IMR-90 (cell line): ENCODE results near the gene SMAD4. TPM values are rescaled to one million over a fixed set of nuclear protein-coding genes. Genes with fewer than 3 reads are reported as not detected.

Experiments used
- ATAC-seq: fragments of 200-7000 bp; cut with Tn5 transposase; 2 replicates; pipeline ENCODE4 v1.9.1; 2020; ENCODE audit warnings: low read depth, mild to moderate bottlenecking, moderate library complexity
- BruUV-seq: library from RNA; stranded (reverse); fragments of 400-500 nt; replicated peaks from 2 replicates; lab custom pipeline; 2021; lab: Mats Ljungman, UMichigan
- CTCF ChIA-PET: fragments of 300-600 bp; formaldehyde crosslinking; extraction: SDS; loops from one replicate; lab custom pipeline; 2021; ENCODE audit warnings: antibody characterized with exemption; lab: Yijun Ruan, JAX
- POLR2A ChIA-PET: fragments of 300-600 bp; sonication (Branson Sonifier 250); formaldehyde crosslinking; loops from one replicate; lab custom pipeline; 2022; ENCODE audit warnings: antibody characterized with exemption; ENCODE audit not compliant: unreplicated experiment; lab: Charles Lee
- DNase-seq: peaks from one replicate; pipeline ENCODE4 v3.0.0; 2013
- H2AFZ ChIP-seq: replicated peaks from 2 replicates; pipeline ENCODE3; 2013; ENCODE audit warnings: low read length, mild to moderate bottlenecking; ENCODE audit not compliant: poor library complexity
- H2AK5ac ChIP-seq: 2 replicates; pipeline ENCODE4 v1.6.1; 2013; ENCODE audit warnings: low read depth, low read length, inconsistent platforms
- H2AK9ac ChIP-seq: replicated peaks from 2 replicates; pipeline ENCODE3; 2013; ENCODE audit warnings: mild to moderate bottlenecking, low read depth, low read length, moderate library complexity; ENCODE audit not compliant: poor library complexity
- H2BK120ac ChIP-seq: 2 replicates; pipeline ENCODE4 v1.6.1; 2013; ENCODE audit warnings: low read depth, low read length, inconsistent platforms
- H2BK15ac ChIP-seq: 3 replicates; pipeline ENCODE4 v1.6.1; 2013; ENCODE audit warnings: low read depth, low read length, inconsistent platforms
- H2BK20ac ChIP-seq: 2 replicates; pipeline ENCODE4 v1.6.1; 2013; ENCODE audit warnings: low read depth, mild to moderate bottlenecking, inconsistent platforms, low read length, moderate library complexity
- H2BK5ac ChIP-seq: 2 replicates; pipeline ENCODE4 v1.6.1; 2013; ENCODE audit warnings: mild to moderate bottlenecking, low read depth, low read length, inconsistent platforms; ENCODE audit not compliant: poor library complexity, severe bottlenecking
- H3K14ac ChIP-seq: replicated peaks from 2 replicates; pipeline ENCODE4 v1.6.1; 2013; ENCODE audit warnings: low read depth, low read length, inconsistent platforms
- H3K18ac ChIP-seq: 2 replicates; pipeline ENCODE4 v1.6.1; 2013; ENCODE audit warnings: low read depth, low read length, control low read depth
- H3K23ac ChIP-seq: 2 replicates; pipeline ENCODE4 v1.6.1; 2013; ENCODE audit warnings: low read depth, low read length, inconsistent platforms
- H3K27ac ChIP-seq: 2 replicates; pipeline ENCODE4 v1.5.1; 2013; ENCODE audit warnings: mild to moderate bottlenecking, control low read depth, low read length; ENCODE audit not compliant: insufficient read depth
- H3K27me3 ChIP-seq: 2 replicates; pipeline ENCODE4 v1.6.1; 2013; ENCODE audit warnings: low read length; ENCODE audit not compliant: control insufficient read depth, insufficient read depth
- H3K36me3 ChIP-seq: 2 replicates; pipeline ENCODE4 v1.6.1; 2013; ENCODE audit warnings: low read length, mixed read lengths; ENCODE audit not compliant: control insufficient read depth, insufficient read depth
- H3K4ac ChIP-seq: 2 replicates; pipeline ENCODE4 v1.6.1; 2013; ENCODE audit warnings: low read depth, low read length, inconsistent platforms
- H3K4me1 ChIP-seq: 2 replicates; pipeline ENCODE4 v1.6.1; 2013; ENCODE audit warnings: low read length, mixed read lengths; ENCODE audit not compliant: control insufficient read depth, insufficient read depth
- H3K4me2 ChIP-seq: 2 replicates; pipeline ENCODE4 v1.6.1; 2013; ENCODE audit warnings: low read depth, mild to moderate bottlenecking, control low read depth, low read length, moderate library complexity
- H3K4me3 ChIP-seq: 2 replicates; pipeline ENCODE4 v1.5.1; 2013; ENCODE audit warnings: low read depth, mild to moderate bottlenecking, control low read depth, low read length, moderate library complexity; ENCODE audit not compliant: insufficient read depth
- H3K56ac ChIP-seq: 2 replicates; pipeline ENCODE4 v1.6.1; 2013; ENCODE audit warnings: low read length, inconsistent platforms; ENCODE audit not compliant: insufficient read depth; ENCODE audit errors: extremely low read depth
- H3K79me1 ChIP-seq, 2 experiments: 2 replicates each; pipeline ENCODE4 v1.6.1; 2013; ENCODE audit warnings: low read length in 2 of 2, inconsistent platforms in 1 of 2, low read depth in 1 of 2
- H3K9ac ChIP-seq: 2 replicates; pipeline ENCODE4 v1.6.1; 2013; ENCODE audit warnings: low read depth, low read length, control low read depth
- H3K9me1 ChIP-seq: 2 replicates; pipeline ENCODE4 v1.6.1; 2013; ENCODE audit warnings: low read length, inconsistent platforms; ENCODE audit not compliant: insufficient read depth
- H3K9me3 ChIP-seq: 2 replicates; pipeline ENCODE4 v1.6.1; 2013; ENCODE audit warnings: low read length; ENCODE audit not compliant: control insufficient read depth, insufficient read depth
- H4K20me1 ChIP-seq: 2 replicates; pipeline ENCODE4 v1.6.1; 2013; ENCODE audit warnings: low read length, inconsistent platforms; ENCODE audit not compliant: insufficient read depth
- H4K5ac ChIP-seq: 2 replicates; pipeline ENCODE4 v1.6.1; 2013; ENCODE audit warnings: mild to moderate bottlenecking, low read depth, low read length, control low read depth
- H4K8ac ChIP-seq, 2 experiments: 2 replicates each; pipeline ENCODE4 v1.6.1; 2013; ENCODE audit warnings: low read depth in 2 of 2, low read length in 2 of 2, control low read depth in 1 of 2, inconsistent platforms in 1 of 2
- H4K91ac ChIP-seq: 2 replicates; pipeline ENCODE4 v1.6.1; 2013; ENCODE audit warnings: low read depth, low read length, inconsistent platforms; ENCODE audit not compliant: insufficient read depth
- BHLHE40 ChIP-seq: fragments of 150-350 bp; IDR thresholded peaks from 2 replicates; pipeline ENCODE4 v1.6.1; 2016; ENCODE audit warnings: mild to moderate bottlenecking, low read depth, low read length
- CEBPB ChIP-seq: IDR thresholded peaks from 2 replicates; pipeline ENCODE4 v1.6.1; 2012; ENCODE audit warnings: low read depth, low read length, improper control_type of control experiment
- CHD1 ChIP-seq: IDR thresholded peaks from 2 replicates; pipeline ENCODE4 v1.6.1; 2012; ENCODE audit warnings: low read depth, low read length, improper control_type of control experiment
- FOS ChIP-seq: fragments of 150-350 bp; IDR thresholded peaks from 2 replicates; pipeline ENCODE4 v1.6.1; 2016; ENCODE audit warnings: low read depth, low read length
- MAFK ChIP-seq: IDR thresholded peaks from 2 replicates; pipeline ENCODE4 v1.6.1; 2012; ENCODE audit warnings: low read depth, low read length, improper control_type of control experiment
- MAZ ChIP-seq: IDR thresholded peaks from 2 replicates; pipeline ENCODE4 v1.6.1; 2012; ENCODE audit warnings: low read depth, mild to moderate bottlenecking, low read length, improper control_type of control experiment, moderate library complexity, borderline replicate concordance
- MXI1 ChIP-seq: IDR thresholded peaks from 2 replicates; pipeline ENCODE4 v1.6.1; 2012; ENCODE audit warnings: low read depth, mild to moderate bottlenecking, low read length, moderate library complexity, borderline replicate concordance
- NFE2L2 ChIP-seq: fragments of 150-350 bp; IDR thresholded peaks from 2 replicates; pipeline ENCODE4 v1.6.1; 2016; ENCODE audit warnings: low read depth, mild to moderate bottlenecking, low read length
- POLR2A ChIP-seq: IDR thresholded peaks from 2 replicates; pipeline ENCODE4 v1.6.1; 2012; ENCODE audit warnings: mild to moderate bottlenecking, low read depth, low read length
- RAD21 ChIP-seq: IDR thresholded peaks from 2 replicates; pipeline ENCODE4 v1.6.1; 2012; ENCODE audit warnings: low read length, improper control_type of control experiment
- RCOR1 ChIP-seq: IDR thresholded peaks from 2 replicates; pipeline ENCODE4 v1.6.1; 2012; ENCODE audit warnings: mild to moderate bottlenecking, low read length, improper control_type of control experiment; ENCODE audit not compliant: insufficient replicate concordance
- RFX5 ChIP-seq: IDR thresholded peaks from 2 replicates; pipeline ENCODE4 v1.8.0; 2012; ENCODE audit warnings: low read depth, mild to moderate bottlenecking, low read length, moderate library complexity
- SMC3 ChIP-seq: fragments of 150-350 bp; IDR thresholded peaks from 2 replicates; pipeline ENCODE4 v1.6.1; 2016; ENCODE audit warnings: low read depth, mild to moderate bottlenecking, antibody characterized with exemption, low read length, moderate library complexity
- WGBS, 2 experiments: methylation state at CpG; one replicate each; pipeline versions ENCODE4 v1.1.5 to v1.1.7; 2013; ENCODE audit warnings: missing lambda C conversion rate in 2 of 2; ENCODE audit not compliant: insufficient read length in 1 of 2; ENCODE audit errors: extremely low coverage in 2 of 2; 5-methylcytosine and 5-hydroxymethylcytosine counted together
- dilution Hi-C: fragments of 300-500 bp; cut with HindIII; formaldehyde crosslinking; loops from one replicate; pipeline ENCODE4 v1.14.3; 2018; ENCODE audit warnings: low sequenced_read_pairs; ENCODE audit not compliant: unreplicated experiment
- in situ Hi-C: fragments of 300-500 bp; cut with MboI; formaldehyde crosslinking; loops from 3 replicates; pipeline ENCODE4 v1.14.3; 2019; ENCODE audit warnings: low sequenced_read_pairs, inconsistent platforms, mixed read lengths
- intact Hi-C: fragments of 100-400 bp; cut with micrococcal nuclease; formaldehyde crosslinking; loops from 2 replicates; pipeline ENCODE4 v1.10.0; 2022
- polyA plus RNA-seq, 3 experiments: library from polyadenylated mRNA; depleted of rRNA; stranded (reverse); fragments of >200 nt; gene quantifications; 2 replicates each; pipeline ENCODE4 v1.2.3, GENCODE V29; 2012; ENCODE audit warnings: low replicate concordance in 1 of 3
- total RNA-seq: library from RNA; depleted of rRNA; stranded (reverse); fragments of >200 nt; gene quantifications from 2 replicates; pipeline ENCODE4 v1.2.3, GENCODE V29; 2012
- TF ChIP-seq, protein P1 (sequence below): conservative IDR thresholded peaks from 2 replicates; pipeline ENCODE4 v1.5.1; 2012; ENCODE audit warnings: mild to moderate bottlenecking, low read depth, low read length, improper control_type of control experiment
- TF ChIP-seq, protein P2 (sequence below): fragments of 150-350 bp; IDR thresholded peaks from 2 replicates; pipeline ENCODE4 v1.6.1; 2017; ENCODE audit warnings: mild to moderate bottlenecking, antibody characterized with exemption, low read length, low read depth
- TF ChIP-seq, protein P3 (sequence below): fragments of 150-350 bp; IDR thresholded peaks from 2 replicates; pipeline ENCODE4 v1.6.1; 2016; ENCODE audit warnings: low read depth, mild to moderate bottlenecking, low read length, moderate library complexity, borderline replicate concordance

Gene SMAD4
- total and polyA plus RNA-seq, 2 of the 4 experiments (the other 2 are of a cell fraction) = 57.6 to 145 TPM

DNA sequence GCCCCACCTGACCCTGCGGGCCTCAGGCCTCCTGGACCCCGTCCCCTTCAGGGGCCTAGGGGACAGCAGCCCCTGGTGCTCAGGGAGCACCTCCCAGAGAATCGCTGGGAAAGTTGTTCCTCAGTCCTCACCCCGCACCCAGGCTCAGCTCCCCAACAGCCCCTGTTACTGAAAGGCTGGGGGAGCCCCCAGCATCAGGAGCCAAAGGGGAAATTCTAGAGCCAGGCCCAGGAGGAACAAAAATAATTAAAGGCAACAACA, 91.5 kb downstream of the SMAD4 start:
- no peak overlapping the region for H2AFZ ChIP-seq
- H3K23ac ChIP-seq = no peak overlapping the region
- WGBS, 2 experiments = 67% methylated on average over 1 of the region's 4 CpGs; no CpG with 5 or more reads in 1 of the 2 experiments
- no peaks in the 10 kb centered on the region for H3K4me1 ChIP-seq
- dilution Hi-C loops (no loop called here), intact Hi-C loops (no loop called here), in situ Hi-C loops (loop anchor here (25.0 kb wide), 1 partner anchor 1566 kb away; no protein-coding TSS in a partner anchor)
- ChIA-PET CTCF (no interaction called here), POLR2A (no interaction called here)
- no peak overlapping the region for H4K8ac ChIP-seq
- no peaks in the 10 kb centered on the region; the same call in 1 of the 2 replicates for H3K9me3 ChIP-seq
- H3K9me1 ChIP-seq = no peaks in the 10 kb centered on the region
- no TSS peak for BruUV-seq
- no peak overlapping the region for H3K14ac ChIP-seq
- H4K5ac ChIP-seq = no peak overlapping the region
- DNase-seq = no peak
- no peak overlapping the region for H3K56ac ChIP-seq
- H3K27me3 ChIP-seq = no peaks in the 10 kb centered on the region
- H3K79me1 ChIP-seq = no peaks in the 10 kb centered on the region
- no peak for ATAC-seq
- H2AK9ac ChIP-seq = no peak overlapping the region
- no peak overlapping the region for H3K9ac ChIP-seq
- no peak overlapping the region for H2BK5ac ChIP-seq
- no peak overlapping the region for H3K4ac ChIP-seq
- no peak overlapping the region for H3K18ac ChIP-seq
- H3K4me3 ChIP-seq = no peak overlapping the region
- no peak overlapping the region for H2BK120ac ChIP-seq
- TF ChIP-seq RCOR1 (no peak), MAZ (no peak), MAFK (no peak), POLR2A (no peak), CEBPB (no peak), RFX5 (no peak), NFE2L2 (no peak), CHD1 (no peak), BHLHE40 (no peak), FOS (no peak), MXI1 (no peak), SMC3 (no peak), RAD21 (no peak)
- TF ChIP-seq, protein P1, sequence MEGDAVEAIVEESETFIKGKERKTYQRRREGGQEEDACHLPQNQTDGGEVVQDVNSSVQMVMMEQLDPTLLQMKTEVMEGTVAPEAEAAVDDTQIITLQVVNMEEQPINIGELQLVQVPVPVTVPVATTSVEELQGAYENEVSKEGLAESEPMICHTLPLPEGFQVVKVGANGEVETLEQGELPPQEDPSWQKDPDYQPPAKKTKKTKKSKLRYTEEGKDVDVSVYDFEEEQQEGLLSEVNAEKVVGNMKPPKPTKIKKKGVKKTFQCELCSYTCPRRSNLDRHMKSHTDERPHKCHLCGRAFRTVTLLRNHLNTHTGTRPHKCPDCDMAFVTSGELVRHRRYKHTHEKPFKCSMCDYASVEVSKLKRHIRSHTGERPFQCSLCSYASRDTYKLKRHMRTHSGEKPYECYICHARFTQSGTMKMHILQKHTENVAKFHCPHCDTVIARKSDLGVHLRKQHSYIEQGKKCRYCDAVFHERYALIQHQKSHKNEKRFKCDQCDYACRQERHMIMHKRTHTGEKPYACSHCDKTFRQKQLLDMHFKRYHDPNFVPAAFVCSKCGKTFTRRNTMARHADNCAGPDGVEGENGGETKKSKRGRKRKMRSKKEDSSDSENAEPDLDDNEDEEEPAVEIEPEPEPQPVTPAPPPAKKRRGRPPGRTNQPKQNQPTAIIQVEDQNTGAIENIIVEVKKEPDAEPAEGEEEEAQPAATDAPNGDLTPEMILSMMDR = no peak
- TF ChIP-seq, protein P2, sequence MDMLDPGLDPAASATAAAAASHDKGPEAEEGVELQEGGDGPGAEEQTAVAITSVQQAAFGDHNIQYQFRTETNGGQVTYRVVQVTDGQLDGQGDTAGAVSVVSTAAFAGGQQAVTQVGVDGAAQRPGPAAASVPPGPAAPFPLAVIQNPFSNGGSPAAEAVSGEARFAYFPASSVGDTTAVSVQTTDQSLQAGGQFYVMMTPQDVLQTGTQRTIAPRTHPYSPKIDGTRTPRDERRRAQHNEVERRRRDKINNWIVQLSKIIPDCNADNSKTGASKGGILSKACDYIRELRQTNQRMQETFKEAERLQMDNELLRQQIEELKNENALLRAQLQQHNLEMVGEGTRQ = no peak
- TF ChIP-seq, protein P3, sequence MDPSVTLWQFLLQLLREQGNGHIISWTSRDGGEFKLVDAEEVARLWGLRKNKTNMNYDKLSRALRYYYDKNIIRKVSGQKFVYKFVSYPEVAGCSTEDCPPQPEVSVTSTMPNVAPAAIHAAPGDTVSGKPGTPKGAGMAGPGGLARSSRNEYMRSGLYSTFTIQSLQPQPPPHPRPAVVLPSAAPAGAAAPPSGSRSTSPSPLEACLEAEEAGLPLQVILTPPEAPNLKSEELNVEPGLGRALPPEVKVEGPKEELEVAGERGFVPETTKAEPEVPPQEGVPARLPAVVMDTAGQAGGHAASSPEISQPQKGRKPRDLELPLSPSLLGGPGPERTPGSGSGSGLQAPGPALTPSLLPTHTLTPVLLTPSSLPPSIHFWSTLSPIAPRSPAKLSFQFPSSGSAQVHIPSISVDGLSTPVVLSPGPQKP = no peak
- no peak overlapping the region for H2BK20ac ChIP-seq
- H2AK5ac ChIP-seq = no peak overlapping the region
- no peak overlapping the region for H2BK15ac ChIP-seq
- no peak overlapping the region for H4K91ac ChIP-seq
- no peak overlapping the region for H3K27ac ChIP-seq
- no peak overlapping the region for H3K4me2 ChIP-seq
- no peaks in the 10 kb centered on the region for H3K36me3 ChIP-seq
- H4K20me1 ChIP-seq = no peaks in the 10 kb centered on the region
